GM23248 (cell line): ENCODE measurements around the gene IGFBP6. TPM values are rescaled to one million over a fixed set of nuclear protein-coding genes. Genes with fewer than 3 reads are reported as not detected.
"Not testable (repeated sequence)": the region's sequence is repeated elsewhere in the genome, so short reads cannot be mapped to it uniquely, and the experiment has no call there.

Experiments
- DNase-seq: peaks from one replicate; pipeline ENCODE4 v3.0.0-alpha.2; 2015
- H2AFZ ChIP-seq: fragments of 200-600 bp; sonication (generic); 2 replicates; pipeline ENCODE4 v1.6.1; 2016; ENCODE audit warnings: antibody characterized with exemption
- H3F3A ChIP-seq: fragments of 200-600 bp; sonication (generic); 2 replicates; pipeline ENCODE4 v1.6.1; 2016; ENCODE audit warnings: mild to moderate bottlenecking, antibody characterized with exemption, mixed run types; ENCODE audit not compliant: insufficient read depth
- H3K27ac ChIP-seq: fragments of 200-600 bp; sonication (generic); 2 replicates; pipeline ENCODE4 v1.5.1; 2016; ENCODE audit warnings: mild to moderate bottlenecking
- H3K27me3 ChIP-seq: fragments of 200-600 bp; sonication (generic); replicated peaks from 2 replicates; pipeline ENCODE4 v1.6.1; 2016; ENCODE audit warnings: mild to moderate bottlenecking; ENCODE audit not compliant: insufficient read depth
- H3K36me3 ChIP-seq: fragments of 200-600 bp; sonication (generic); 2 replicates; pipeline ENCODE4 v1.6.1; 2016; ENCODE audit warnings: low read depth, mild to moderate bottlenecking
- H3K4me1 ChIP-seq: fragments of 200-600 bp; sonication (generic); 2 replicates; pipeline ENCODE4 v1.6.1; 2016; ENCODE audit warnings: mild to moderate bottlenecking; ENCODE audit not compliant: insufficient read depth
- H3K4me2 ChIP-seq: fragments of 200-600 bp; sonication (generic); one replicate; pipeline ENCODE4 v1.6.1; 2016; ENCODE audit warnings: mild to moderate bottlenecking; ENCODE audit not compliant: unreplicated experiment
- H3K4me3 ChIP-seq: fragments of 200-600 bp; sonication (generic); 2 replicates; pipeline ENCODE4 v1.5.1; 2016; ENCODE audit warnings: mild to moderate bottlenecking
- H3K79me2 ChIP-seq: fragments of 200-600 bp; sonication (generic); 2 replicates; pipeline ENCODE4 v1.6.1; 2016; ENCODE audit warnings: mild to moderate bottlenecking; ENCODE audit not compliant: insufficient read depth
- H3K9ac ChIP-seq: fragments of 200-600 bp; sonication (generic); 2 replicates; pipeline ENCODE4 v1.6.1; 2016; ENCODE audit warnings: mild to moderate bottlenecking
- H3K9me2 ChIP-seq: fragments of 200-600 bp; sonication (generic); 2 replicates; pipeline ENCODE4 v1.6.1; 2016; ENCODE audit warnings: mixed run types, mild to moderate bottlenecking, moderate library complexity; ENCODE audit not compliant: insufficient read depth
- H3K9me3 ChIP-seq: fragments of 200-600 bp; sonication (generic); one replicate; pipeline ENCODE4 v1.6.1; 2017; ENCODE audit warnings: low read depth
- H4K20me1 ChIP-seq: fragments of 200-600 bp; sonication (generic); 2 replicates; pipeline ENCODE4 v1.6.0; 2016; ENCODE audit not compliant: insufficient read depth
- EZH2 ChIP-seq: fragments of 200-600 bp; sonication (generic); IDR thresholded peaks from 2 replicates; pipeline ENCODE4 v1.6.1; 2018; ENCODE audit warnings: antibody characterized with exemption, mild to moderate bottlenecking; ENCODE audit not compliant: insufficient read depth, poor library complexity, severe bottlenecking
- EZH2phosphoT487 ChIP-seq: fragments of 200-600 bp; sonication (generic); IDR thresholded peaks from 2 replicates; pipeline ENCODE4 v1.6.1; 2018; ENCODE audit warnings: antibody characterized with exemption, moderate library complexity, mild to moderate bottlenecking, low read depth; ENCODE audit not compliant: insufficient read depth
- WGBS, 2 experiments: methylation state at CpG; one replicate each; pipeline ENCODE4 v1.1.6; 2015 to 2017; ENCODE audit warnings: low lambda C conversion rate in 2 of 2, low coverage in 1 of 2; ENCODE audit errors: missing lambda C conversion rate in 2 of 2; 5-methylcytosine and 5-hydroxymethylcytosine counted together
- in situ Hi-C: fragments of 300-500 bp; cut with MboI; formaldehyde crosslinking; loops from 2 replicates; pipeline ENCODE4 v1.15.0; 2020
- polyA plus RNA-seq: library from polyadenylated mRNA; unstranded; fragments of >200 nt; fragmentation: Nextera tagmentation; extraction: Ambion mirVana; gene quantifications from 2 replicates; pipeline ENCODE4 v1.2.1, GENCODE V29; 2016
- total RNA-seq: library from RNA; depleted of rRNA; stranded (reverse); fragments of >200 nt; shearing (Covaris generic); gene quantifications from 2 replicates; pipeline ENCODE4 v1.2.3, GENCODE V29; 2014

The IGFBP6 gene
- total and polyA plus RNA-seq, 2 experiments from 2014 or later = 1,614 to 1,827 TPM

- no peaks in the 10 kb centered on the region for H3K36me3 ChIP-seq
- no peak for TF ChIP-seq EZH2phosphoT487
- no peak for TF ChIP-seq EZH2
- no peak for DNase-seq
- H3K4me2 ChIP-seq = no peak overlapping the region
- H3F3A ChIP-seq = peaks cover 26% of the 10 kb centered on the region
- no peaks in the 10 kb centered on the region for H3K9me2 ChIP-seq
- no peaks in the 10 kb centered on the region for H4K20me1 ChIP-seq
- in situ Hi-C loops = no loop called here
- H3K4me3 ChIP-seq = no peak overlapping the region
- H3K27me3 ChIP-seq = no peaks in the 10 kb centered on the region
- H3K27ac ChIP-seq = no peak overlapping the region
- H2AFZ ChIP-seq = no peak overlapping the region
- no peaks in the 10 kb centered on the region for H3K9me3 ChIP-seq
- H3K79me2 ChIP-seq = peaks cover 4% of the 10 kb centered on the region; the same call in 1 of the 2 replicates
- peaks cover 13% of the 10 kb centered on the region for H3K4me1 ChIP-seq
- WGBS, 2 experiments = 90 to 97% methylated on average over 6 of the region's 6 CpGs
- no peak overlapping the region for H3K9ac ChIP-seq
These were observed 5.7 kb upstream of the IGFBP6 start for GRCh38 chr12:53091756-53092155.

- DNase-seq = no peak
- Histone ChIP-seq H3F3A (peaks cover 42% of the 10 kb centered on the region), H3K4me1 (peaks cover 13% of the 10 kb centered on the region), H3K4me2 (no peak overlapping the region), H3K9me3 (no peaks in the 10 kb centered on the region), H3K9me2 (no peaks in the 10 kb centered on the region), H2AFZ (no peak overlapping the region), H3K36me3 (no peaks in the 10 kb centered on the region), H3K79me2 (peaks cover 4% of the 10 kb centered on the region; the same call in 1 of the 2 replicates), H3K27ac (no peak overlapping the region), H3K9ac (no peak overlapping the region), H3K4me3 (no peak overlapping the region), H4K20me1 (no peaks in the 10 kb centered on the region), H3K27me3 (no peaks in the 10 kb centered on the region)
- TF ChIP-seq EZH2phosphoT487 = no peak
- no peak for TF ChIP-seq EZH2
- in situ Hi-C loops = no loop called here
- 80 to 81% methylated on average over 6 of the region's 6 CpGs for WGBS, 2 experiments
These were observed 3.6 kb upstream of the IGFBP6 start for GRCh38 chr12:53093777-53094393.

- no peaks in the 10 kb centered on the region for H3K9me2 ChIP-seq
- no peaks in the 10 kb centered on the region for H4K20me1 ChIP-seq
- 76 to 79% methylated on average over 6 of the region's 6 CpGs for WGBS, 2 experiments
- peaks cover 13% of the 10 kb centered on the region for H3K4me1 ChIP-seq
- in situ Hi-C loops = no loop called here
- no peak overlapping the region for H3K4me3 ChIP-seq
- TF ChIP-seq EZH2 (no peak), EZH2phosphoT487 (no peak)
- no peak overlapping the region for H3K27ac ChIP-seq
- H3K9me3 ChIP-seq = no peaks in the 10 kb centered on the region
- H3K36me3 ChIP-seq = no peaks in the 10 kb centered on the region
- no peak overlapping the region for H3K4me2 ChIP-seq
- H3F3A ChIP-seq = peaks cover 46% of the 10 kb centered on the region
- H3K9ac ChIP-seq = no peak overlapping the region
- DNase-seq = no peak
- peaks cover 4% of the 10 kb centered on the region; the same call in 1 of the 2 replicates for H3K79me2 ChIP-seq
- H2AFZ ChIP-seq = no peak overlapping the region
- H3K27me3 ChIP-seq = no peaks in the 10 kb centered on the region
These were observed 3.1 kb upstream of the IGFBP6 start for GRCh38 chr12:53094394-53094787.

GRCh38 chr12:53094796-53095595 lies 2.5 kb upstream of the IGFBP6 start:
- H3K79me2 ChIP-seq, H3K36me3 ChIP-seq, H3K27me3 ChIP-seq, H3K9me2 ChIP-seq, H3K4me2 ChIP-seq, H2AFZ ChIP-seq, H3K9ac ChIP-seq, H3K9me3 ChIP-seq, H3K4me3 ChIP-seq, in situ Hi-C loops, H4K20me1 ChIP-seq: not testable (repeated sequence)
- 84 to 86% methylated on average over 5 of the region's 5 CpGs for WGBS, 2 experiments
- Histone ChIP-seq H3K4me1 (peaks cover 16% of the 10 kb centered on the region), H3K27ac (peak overlapping the region; percentile 97), H3F3A (peaks cover 46% of the 10 kb centered on the region)
- DNase-seq = peak; percentile 29

- peaks cover 21% of the 10 kb centered on the region for H3K4me1 ChIP-seq
- in situ Hi-C loops, H3K9me3 ChIP-seq, H2AFZ ChIP-seq, DNase-seq, H3K27me3 ChIP-seq, H3K4me3 ChIP-seq, H3K36me3 ChIP-seq, H3K9me2 ChIP-seq, H4K20me1 ChIP-seq: not testable (repeated sequence)
- peak overlapping the region; percentile 97 for H3K27ac ChIP-seq
- peaks cover 42% of the 10 kb centered on the region for H3F3A ChIP-seq
- H3K4me2 ChIP-seq = peak overlapping the region; percentile 91
- peak overlapping the region; percentile 93 for H3K9ac ChIP-seq
- H3K79me2 ChIP-seq = peaks cover 11% of the 10 kb centered on the region; the same call in 1 of the 2 replicates
- WGBS, 2 experiments = 97 to 100% methylated on average over 3 of the region's 3 CpGs
These were observed 1.9 kb upstream of the IGFBP6 start for GRCh38 chr12:53095596-53095895.
